ENCODE results near the gene TENT4B.

- TF ChIP-seq POLR2A (IDR thresholded peaks at IDR 0.05; ENCODE audit: borderline replicate concordance, extremely low read depth, insufficient read depth, insufficient read length), result no peak
- no peak for TF ChIP-seq CTCF (IDR thresholded peaks at IDR 0.05 in 2 of 3, conservative IDR thresholded peaks at IDR 0.05 in 1 of 3; ENCODE audit: borderline replicate concordance in 1 of 3, insufficient read depth in 1 of 3, low read depth in 2 of 3, low read length in 2 of 3)
- no peak for TF ChIP-seq RAD21 (IDR thresholded peaks at IDR 0.05; ENCODE audit: low read depth)
- TF ChIP-seq CEBPB (IDR thresholded peaks at IDR 0.05; ENCODE audit: low read depth), result no peak
- TF ChIP-seq POLR2AphosphoS5 (IDR thresholded peaks at IDR 0.05; ENCODE audit: low read depth, low read length), result no peak
- no peak for TF ChIP-seq ATF3 (IDR thresholded peaks at IDR 0.05)
- TF ChIP-seq MAX (IDR thresholded peaks at IDR 0.05), result no peak
- no peak for TF ChIP-seq EZH2phosphoT487 (IDR thresholded peaks at IDR 0.05; ENCODE audit: borderline replicate concordance)
- TF ChIP-seq CBX3 (IDR thresholded peaks at IDR 0.05; ENCODE audit: low read depth), result no peak
- TF ChIP-seq EZH2 (IDR thresholded peaks at IDR 0.05), result no peak
Observed at GRCh38 chr16:50165473-50165872, 12.4 kb downstream of the TENT4B start.

All from HCT116 (cell line).